NAMALWA (cell line): ENCODE results near the gene CHAF1A.

Experiments used
- DNase-seq: peaks from one replicate; pipeline ENCODE4 v3.0.0-alpha.2; 2015; ENCODE audit warnings: low spot score

Gene CHAF1A

GRCh38 chr19:4409123-4409933 lies 6.9 kb downstream of the CHAF1A start:
- no peak for DNase-seq

GRCh38 chr19:4413588-4413987 lies 11.1 kb downstream of the CHAF1A start:
- no peak for DNase-seq

GRCh38 chr19:4414144-4414799 lies 11.8 kb downstream of the CHAF1A start:
- no peak for DNase-seq

GRCh38 chr19:4414800-4415321 lies 12.4 kb downstream of the CHAF1A start:
- DNase-seq = no peak

GRCh38 chr19:4415352-4415751 lies 12.9 kb downstream of the CHAF1A start:
- DNase-seq = no peak

GRCh38 chr19:4416268-4416667 lies 13.8 kb downstream of the CHAF1A start:
- no peak for DNase-seq

- no peak for DNase-seq
Measured at GRCh38 chr19:4423416-4424126, 21.1 kb downstream of the CHAF1A start.

- DNase-seq = no peak
Measured at GRCh38 chr19:4425537-4425936, 23.1 kb downstream of the CHAF1A start.

GRCh38 chr19:4428326-4428975 lies 26.0 kb downstream of the CHAF1A start:
- DNase-seq = no peak

- no peak for DNase-seq
Measured at GRCh38 chr19:4429256-4429655, 26.8 kb downstream of the CHAF1A start.

GRCh38 chr19:4429771-4430171 lies 27.3 kb downstream of the CHAF1A start:
- DNase-seq = no peak

- no peak for DNase-seq
Measured at GRCh38 chr19:4430760-4431159, 28.3 kb downstream of the CHAF1A start.

- DNase-seq = no peak
Measured at GRCh38 chr19:4431296-4431695, 28.9 kb downstream of the CHAF1A start.

- no peak for DNase-seq
Measured at GRCh38 chr19:4431808-4432674, 29.6 kb downstream of the CHAF1A start.

GRCh38 chr19:4432918-4433506 lies 30.6 kb downstream of the CHAF1A start:
- no peak for DNase-seq

- DNase-seq = no peak
Measured at GRCh38 chr19:4434391-4434790, 32.0 kb downstream of the CHAF1A start.

- no peak for DNase-seq
Measured at GRCh38 chr19:4436231-4436630, 33.8 kb downstream of the CHAF1A start.

- DNase-seq = no peak
Measured at GRCh38 chr19:4437103-4437502, 34.7 kb downstream of the CHAF1A start.

- DNase-seq = no peak
Measured at GRCh38 chr19:4439243-4439642, 36.8 kb downstream of the CHAF1A start.

- DNase-seq = no peak
Measured at GRCh38 chr19:4441994-4442818, 39.8 kb downstream of the CHAF1A start.
